Measurements from ENCODE around the gene STAM2.
A peak's percentile ranks its signal among the peaks of the same experiment; 100 is the strongest.

STAM2 gene

DNA sequence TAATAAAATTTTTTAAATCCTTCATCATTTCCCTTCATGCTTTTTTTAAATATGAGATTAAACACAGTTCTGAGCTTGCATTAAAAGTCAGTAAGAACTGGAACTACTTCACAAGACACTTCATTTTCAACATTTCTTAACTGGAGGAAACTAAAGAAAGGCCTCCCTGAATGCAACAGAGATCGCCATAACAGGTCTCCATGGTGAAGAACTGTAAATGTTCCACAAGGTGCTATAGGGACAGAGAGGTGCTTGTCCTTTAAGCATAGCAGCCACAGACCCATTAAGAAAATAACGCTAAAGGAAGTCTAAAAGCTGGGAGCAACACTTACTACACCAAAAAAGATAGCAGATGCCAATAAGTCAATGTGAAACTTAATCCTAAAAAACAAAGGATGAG, 8.5 kb downstream of the STAM2 start:
- Histone ChIP-seq H3K4me3 (ENCODE audit: low read length) (peak overlapping the region; percentile 39), H2AFZ (ENCODE audit: low read length) (no peak overlapping the region), H3K4me2 (ENCODE audit: low read depth, low read length) (peak overlapping the region; percentile 63), H3K79me2 (ENCODE audit: low read length) (peaks cover 88% of the 10 kb centered on the region), H3K4me1 (ENCODE audit: low read length) (peaks cover 14% of the 10 kb centered on the region), H3K27ac (ENCODE audit: low read length) (peak overlapping the region; percentile 39; the same call in 1 of the 2 replicates), H3F3A (ENCODE audit: insufficient read depth, low read length) (peaks cover 4% of the 10 kb centered on the region), H3K36me3 (replicated peaks; ENCODE audit: insufficient read depth, low read length) (no peaks in the 10 kb centered on the region), H3K9me3 (replicated peaks; ENCODE audit: insufficient read depth, low read length) (no peaks in the 10 kb centered on the region), H4K20me1 (ENCODE audit: insufficient read depth, low read length) (no peaks in the 10 kb centered on the region), H3K9ac (ENCODE audit: low read length) (peak overlapping the region; percentile 26; the same call in 1 of the 2 replicates), H3K27me3 (replicated peaks; ENCODE audit: insufficient read depth, low read length) (no peaks in the 10 kb centered on the region), H3K9me2 (replicated peaks; ENCODE audit: insufficient read depth, low read length) (no peaks in the 10 kb centered on the region)
- no peak for TF ChIP-seq EZH2 (optimal IDR thresholded peaks at IDR 0.05; ENCODE audit: low read depth, low read length)
- TF ChIP-seq, protein P1, sequence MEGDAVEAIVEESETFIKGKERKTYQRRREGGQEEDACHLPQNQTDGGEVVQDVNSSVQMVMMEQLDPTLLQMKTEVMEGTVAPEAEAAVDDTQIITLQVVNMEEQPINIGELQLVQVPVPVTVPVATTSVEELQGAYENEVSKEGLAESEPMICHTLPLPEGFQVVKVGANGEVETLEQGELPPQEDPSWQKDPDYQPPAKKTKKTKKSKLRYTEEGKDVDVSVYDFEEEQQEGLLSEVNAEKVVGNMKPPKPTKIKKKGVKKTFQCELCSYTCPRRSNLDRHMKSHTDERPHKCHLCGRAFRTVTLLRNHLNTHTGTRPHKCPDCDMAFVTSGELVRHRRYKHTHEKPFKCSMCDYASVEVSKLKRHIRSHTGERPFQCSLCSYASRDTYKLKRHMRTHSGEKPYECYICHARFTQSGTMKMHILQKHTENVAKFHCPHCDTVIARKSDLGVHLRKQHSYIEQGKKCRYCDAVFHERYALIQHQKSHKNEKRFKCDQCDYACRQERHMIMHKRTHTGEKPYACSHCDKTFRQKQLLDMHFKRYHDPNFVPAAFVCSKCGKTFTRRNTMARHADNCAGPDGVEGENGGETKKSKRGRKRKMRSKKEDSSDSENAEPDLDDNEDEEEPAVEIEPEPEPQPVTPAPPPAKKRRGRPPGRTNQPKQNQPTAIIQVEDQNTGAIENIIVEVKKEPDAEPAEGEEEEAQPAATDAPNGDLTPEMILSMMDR (IDR thresholded peaks at IDR 0.05; ENCODE audit: low read length), result no peak
- no peak for TF ChIP-seq EZH2phosphoT487 (IDR thresholded peaks at IDR 0.05; ENCODE audit: low read length)
- no peak for DNase-seq

DNA sequence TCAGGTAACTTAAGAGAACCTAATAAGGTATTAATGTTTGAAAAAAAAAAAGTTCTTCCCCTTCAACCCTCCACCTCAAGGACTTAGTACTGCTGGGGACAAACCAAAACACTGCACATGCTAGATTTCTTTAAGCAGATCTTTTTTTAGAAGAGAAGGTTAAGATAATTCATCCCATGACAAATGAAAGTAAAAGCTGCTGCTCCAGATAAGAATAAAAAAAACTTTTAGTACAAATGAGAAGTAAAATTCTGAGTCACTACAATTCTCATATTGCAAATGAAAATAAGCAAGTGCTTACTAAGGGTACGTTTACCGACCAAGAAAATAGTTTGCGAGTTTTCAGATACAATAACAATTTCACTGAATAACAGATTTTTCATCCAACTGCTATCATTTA, 8.9 kb downstream of the STAM2 start:
- peak overlapping the region; percentile 39; the same call in 1 of the 2 replicates for H3K27ac ChIP-seq (ENCODE audit: low read length)
- peak; percentile 59 for DNase-seq
- peaks cover 14% of the 10 kb centered on the region for H3K4me1 ChIP-seq (ENCODE audit: low read length)
- peaks cover 4% of the 10 kb centered on the region for H3F3A ChIP-seq (ENCODE audit: insufficient read depth, low read length)
- H2AFZ ChIP-seq (ENCODE audit: low read length), result no peak overlapping the region
- H3K36me3 ChIP-seq (replicated peaks; ENCODE audit: insufficient read depth, low read length), result no peaks in the 10 kb centered on the region
- peaks cover 88% of the 10 kb centered on the region for H3K79me2 ChIP-seq (ENCODE audit: low read length)
- no peaks in the 10 kb centered on the region for H4K20me1 ChIP-seq (ENCODE audit: insufficient read depth, low read length)
- H3K9me3 ChIP-seq (replicated peaks; ENCODE audit: insufficient read depth, low read length), result no peaks in the 10 kb centered on the region
- no peaks in the 10 kb centered on the region for H3K27me3 ChIP-seq (replicated peaks; ENCODE audit: insufficient read depth, low read length)
- peak overlapping the region; percentile 39 for H3K4me3 ChIP-seq (ENCODE audit: low read length)
- peak overlapping the region; percentile 63 for H3K4me2 ChIP-seq (ENCODE audit: low read depth, low read length)
- H3K9ac ChIP-seq (ENCODE audit: low read length), result peak overlapping the region; percentile 26; the same call in 1 of the 2 replicates
- TF ChIP-seq EZH2phosphoT487 (IDR thresholded peaks at IDR 0.05; ENCODE audit: low read length), result no peak
- no peak for TF ChIP-seq EZH2 (optimal IDR thresholded peaks at IDR 0.05; ENCODE audit: low read depth, low read length)
- TF ChIP-seq, protein P1 (IDR thresholded peaks at IDR 0.05; ENCODE audit: low read length), result no peak
- no peaks in the 10 kb centered on the region for H3K9me2 ChIP-seq (replicated peaks; ENCODE audit: insufficient read depth, low read length)

DNA sequence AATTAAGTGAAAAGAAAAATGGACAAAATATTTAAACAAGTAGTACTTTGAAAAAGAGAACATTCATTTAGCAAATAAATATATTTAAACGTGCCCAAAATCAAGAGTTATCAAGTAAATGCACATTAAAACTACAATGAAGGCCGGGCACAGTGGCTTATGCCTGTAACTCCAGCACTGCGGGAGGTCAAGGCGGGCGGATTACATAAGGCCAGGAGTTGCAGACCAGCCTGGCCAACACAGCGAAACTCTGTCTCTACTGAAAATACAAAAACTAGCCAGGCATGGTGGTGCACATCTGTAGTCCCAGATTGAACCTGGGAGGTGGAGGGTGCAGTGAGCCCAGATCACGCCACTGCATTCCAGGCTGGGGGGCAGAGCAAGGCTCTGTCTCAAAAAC, 9.8 kb downstream of the STAM2 start:
- Histone ChIP-seq H3K27ac (ENCODE audit: low read length) (no peak overlapping the region), H3F3A (ENCODE audit: insufficient read depth, low read length) (peaks cover 4% of the 10 kb centered on the region), H3K36me3 (replicated peaks; ENCODE audit: insufficient read depth, low read length) (no peaks in the 10 kb centered on the region), H3K4me1 (ENCODE audit: low read length) (peaks cover 14% of the 10 kb centered on the region), H3K27me3 (replicated peaks; ENCODE audit: insufficient read depth, low read length) (no peaks in the 10 kb centered on the region), H2AFZ (ENCODE audit: low read length) (no peak overlapping the region), H3K79me2 (ENCODE audit: low read length) (peaks cover 83% of the 10 kb centered on the region), H3K9me3 (replicated peaks; ENCODE audit: insufficient read depth, low read length) (no peaks in the 10 kb centered on the region), H3K4me2 (ENCODE audit: low read depth, low read length) (peak overlapping the region; percentile 63; the same call in 1 of the 2 replicates), H3K4me3 (ENCODE audit: low read length) (no peak overlapping the region), H4K20me1 (ENCODE audit: insufficient read depth, low read length) (no peaks in the 10 kb centered on the region), H3K9me2 (replicated peaks; ENCODE audit: insufficient read depth, low read length) (no peaks in the 10 kb centered on the region), H3K9ac (ENCODE audit: low read length) (no peak overlapping the region)
- no peak for DNase-seq
- TF ChIP-seq EZH2phosphoT487 (IDR thresholded peaks at IDR 0.05; ENCODE audit: low read length) (no peak), EZH2 (optimal IDR thresholded peaks at IDR 0.05; ENCODE audit: low read depth, low read length) (no peak)
- TF ChIP-seq, protein P1 (IDR thresholded peaks at IDR 0.05; ENCODE audit: low read length), result no peak
